Hematopoietic multipotent progenitor cell treated with erythropoietin and hydrocortisone succinate and interleukin-3 and kit ligand, for 4 days (in vitro differentiated cells): ENCODE results near the gene ZNF107.
"Not testable (repeated sequence)": the region's sequence is repeated elsewhere in the genome, so short reads cannot be mapped to it uniquely, and the experiment has no call there.

ENCODE experiments used
- DNase-seq: peaks from one replicate; pipeline ENCODE4 v3.0.0-alpha.2; 2015

Gene ZNF107

DNA sequence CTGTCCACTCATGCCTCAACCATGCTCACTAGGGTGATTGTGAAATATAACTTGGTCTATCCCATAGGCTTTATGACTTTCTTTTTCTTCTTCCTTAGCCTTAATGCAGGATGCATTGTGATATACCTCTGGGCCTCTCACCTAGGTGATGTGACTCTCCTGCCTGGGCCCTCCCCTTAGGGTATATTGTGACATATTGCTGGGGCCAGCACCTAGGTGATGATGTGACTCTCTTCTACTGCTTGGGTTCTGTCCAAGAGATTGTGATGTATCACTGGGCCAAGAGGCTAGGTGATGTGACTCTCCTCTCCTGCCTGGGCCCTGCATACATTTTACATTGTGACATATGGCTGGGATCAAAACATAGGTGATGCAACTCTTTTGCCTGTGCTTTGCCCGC is 14.7 kb upstream of the ZNF107 start:
- DNase-seq = no peak

- DNase-seq = no peak
Observed at GRCh38 chr7:64651632-64652165, 14.2 kb upstream of the ZNF107 start.

DNA sequence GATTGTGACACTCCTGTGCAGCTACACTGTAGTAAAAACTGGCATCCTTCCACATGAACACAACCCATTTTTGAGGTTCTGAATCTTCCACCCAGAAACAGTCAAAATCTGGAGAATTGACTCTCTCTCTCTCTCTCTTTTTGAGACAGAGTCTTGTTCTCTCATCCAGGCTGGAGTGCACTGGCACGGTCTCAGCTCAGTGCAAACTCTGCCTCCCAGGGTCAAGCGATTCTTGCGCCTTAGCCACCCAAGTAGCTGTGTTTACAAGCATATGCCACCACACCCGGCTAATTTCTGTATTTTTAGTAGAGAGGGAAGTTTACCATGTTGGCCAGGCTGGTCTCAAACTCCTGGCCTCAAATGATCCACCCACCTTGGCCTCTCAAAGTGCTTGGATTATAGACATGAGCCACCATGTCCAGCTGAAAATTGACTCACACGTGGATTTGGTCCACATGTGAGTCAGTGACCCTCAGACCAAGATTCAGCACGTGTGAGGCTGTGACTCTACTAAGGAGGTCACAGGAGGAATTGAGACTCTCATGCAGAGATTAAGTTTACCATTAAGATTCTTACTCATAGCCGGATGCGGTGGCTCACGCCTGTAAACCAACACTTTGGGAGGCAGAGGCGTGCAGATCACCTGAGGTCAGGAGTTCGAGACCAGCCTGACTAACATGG is 12.1 kb upstream of the ZNF107 start:
- DNase-seq = no peak

DNA sequence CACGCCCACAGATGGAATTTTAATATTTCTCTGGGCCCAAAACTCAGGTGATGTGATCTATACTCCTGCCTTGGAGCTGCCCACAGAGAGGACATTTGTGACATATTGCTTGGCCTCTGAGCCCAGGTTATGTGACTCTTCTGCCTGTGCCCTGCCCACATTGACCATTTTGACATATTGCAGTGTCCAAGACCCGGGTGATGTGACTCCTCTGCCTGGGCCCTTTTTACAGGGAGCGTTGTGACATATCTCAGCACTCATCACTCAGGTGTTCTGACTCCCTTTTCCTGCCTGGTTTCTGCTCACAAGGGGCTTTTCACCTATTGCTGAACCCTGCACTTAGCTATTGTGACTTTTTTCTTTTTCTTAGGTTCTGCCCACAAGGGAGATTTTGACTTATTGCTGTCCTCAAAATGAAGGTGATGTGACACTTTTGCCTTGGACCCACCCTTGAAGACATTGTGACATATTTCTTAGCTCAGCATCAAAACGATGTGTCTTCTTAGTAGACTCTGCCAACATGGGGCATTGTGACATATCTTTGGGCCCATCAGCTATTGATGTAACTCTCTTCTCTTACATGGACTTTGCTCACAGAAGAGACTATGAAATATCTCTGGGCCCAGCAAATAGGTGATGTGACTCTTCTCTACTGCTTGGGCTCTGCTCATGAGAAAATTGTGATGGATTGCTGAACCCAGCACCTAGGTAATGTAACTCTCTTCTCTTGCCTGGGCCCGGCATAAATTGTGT is 11.0 kb upstream of the ZNF107 start:
- no peak for DNase-seq

DNA sequence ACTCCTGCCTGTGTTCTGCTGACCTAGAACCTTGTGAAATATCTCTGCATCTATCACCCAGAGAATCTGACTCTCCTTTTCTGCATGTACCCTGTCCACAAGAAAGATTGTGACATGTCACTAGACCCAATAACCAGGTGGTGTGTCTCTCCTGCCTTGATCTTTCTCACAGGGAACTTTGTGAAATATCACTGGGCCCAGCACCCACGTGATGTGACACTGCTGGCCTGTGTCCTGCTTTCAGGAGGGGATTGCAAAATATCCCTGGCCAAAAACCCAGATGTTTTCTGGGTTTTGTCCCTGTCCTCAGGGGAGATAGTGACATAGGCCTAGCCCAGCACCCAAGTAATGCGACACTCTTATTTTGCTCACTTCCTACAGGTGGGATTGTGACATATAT is 10.1 kb upstream of the ZNF107 start:
- no peak for DNase-seq

DNA sequence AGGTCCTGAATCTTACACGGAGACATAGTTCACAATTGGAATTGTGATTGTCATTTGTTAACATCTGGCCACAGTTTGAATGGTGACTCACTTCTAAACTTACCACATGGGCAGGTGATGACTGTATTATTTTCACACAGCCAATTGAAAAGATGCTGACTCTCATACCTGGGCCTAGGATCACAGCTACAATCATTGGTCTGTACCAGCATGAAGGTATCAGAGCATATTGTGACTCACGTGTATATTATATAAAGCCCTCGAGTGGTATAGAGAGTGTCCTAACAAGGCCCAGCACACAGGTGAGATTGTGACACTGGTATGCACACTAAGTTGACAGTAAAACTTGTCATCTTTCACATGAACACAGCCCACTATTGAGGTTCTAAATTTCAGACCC is 9.4 kb upstream of the ZNF107 start:
- DNase-seq = no peak

- not testable (repeated sequence) for DNase-seq
Observed at GRCh38 chr7:64662091-64662490, 3.8 kb upstream of the ZNF107 start.

DNA sequence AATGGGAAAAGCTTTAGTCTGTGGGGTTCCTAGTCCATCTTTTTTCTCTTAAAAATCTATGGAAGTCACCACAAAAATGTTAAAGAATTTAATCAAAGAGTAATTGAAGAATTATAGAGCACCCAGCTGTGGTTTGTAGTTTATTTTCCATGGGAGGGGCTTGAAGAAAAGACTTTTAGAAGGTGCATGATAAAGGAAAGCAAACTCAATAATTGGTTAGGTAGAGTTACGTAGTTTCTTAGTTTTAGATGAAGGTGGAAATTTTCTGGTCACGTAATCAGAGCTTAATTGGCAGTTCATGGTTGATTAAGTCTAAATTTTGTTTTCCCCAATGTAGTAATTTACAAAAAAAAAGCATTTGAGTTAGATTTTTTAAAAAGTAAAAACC is 724 bp downstream of the ZNF107 start:
- no peak for DNase-seq

DNA sequence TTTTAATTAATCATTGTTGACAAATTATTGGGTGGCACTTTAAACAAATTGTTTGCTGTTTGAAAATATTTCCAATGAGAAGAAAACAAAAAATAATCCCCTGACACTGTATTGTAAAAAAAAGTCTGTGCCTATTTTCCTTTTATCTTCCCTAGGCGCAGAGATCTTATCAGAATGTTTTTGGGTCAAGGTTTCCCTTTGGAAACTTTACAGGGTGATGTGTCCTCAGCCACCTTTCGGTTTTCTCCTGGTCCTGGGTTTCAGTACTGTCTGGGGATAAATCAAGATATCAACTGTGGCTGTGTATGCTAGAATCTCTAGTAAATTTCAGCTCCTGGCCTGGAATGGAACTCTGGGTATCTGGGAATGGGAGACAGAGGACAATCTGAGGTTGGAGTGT is 1.4 kb downstream of the ZNF107 start:
- DNase-seq = no peak

GRCh38 chr7:64672414-64672813 is 6.5 kb downstream of the ZNF107 start:
- DNase-seq = no peak

DNA sequence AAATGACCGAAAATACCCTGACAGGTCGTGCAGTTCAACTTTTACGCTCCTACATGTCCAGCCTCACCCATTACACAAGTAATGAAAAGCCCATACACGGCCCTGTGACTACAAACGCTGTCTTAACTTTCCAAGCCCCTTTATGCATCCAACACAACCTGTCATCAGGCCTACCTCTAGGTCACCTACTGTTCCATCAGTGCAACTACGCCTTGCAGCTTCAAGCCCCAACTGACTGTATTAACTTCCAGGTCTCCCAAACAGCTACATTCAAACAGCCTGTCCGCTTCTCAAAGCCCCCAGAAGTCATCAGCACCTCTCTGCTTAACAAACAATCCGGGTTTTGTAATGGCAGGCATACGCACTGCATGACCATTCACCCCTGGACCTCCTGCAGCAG is 19.2 kb downstream of the ZNF107 start:
- no peak for DNase-seq

DNA sequence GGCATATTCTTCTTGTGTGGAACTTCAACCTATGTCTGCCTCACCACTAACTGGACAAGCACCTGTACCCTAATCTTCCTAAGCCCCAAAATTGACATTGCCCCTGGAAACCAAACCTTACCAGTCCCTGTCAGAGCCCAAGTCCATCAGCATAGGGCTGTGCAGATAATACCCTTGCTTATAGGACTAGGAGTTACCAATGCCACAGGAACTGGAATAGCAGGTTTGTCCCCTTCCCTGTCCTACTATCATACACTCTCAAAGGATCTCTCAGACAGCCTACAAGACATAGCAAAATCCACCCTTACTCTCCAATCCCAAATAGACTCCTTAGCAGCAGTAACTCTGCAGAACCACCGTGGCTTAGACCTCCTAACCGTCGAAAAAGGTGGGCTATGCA is 19.8 kb downstream of the ZNF107 start:
- no peak for DNase-seq

GRCh38 chr7:64686493-64687184 is 20.7 kb downstream of the ZNF107 start:
- DNase-seq = peak; percentile 35

- DNase-seq = no peak
Observed at GRCh38 chr7:64687249-64687648, 21.3 kb downstream of the ZNF107 start.

- DNase-seq = no peak
Observed at GRCh38 chr7:64688988-64689387, 23.1 kb downstream of the ZNF107 start.

DNA sequence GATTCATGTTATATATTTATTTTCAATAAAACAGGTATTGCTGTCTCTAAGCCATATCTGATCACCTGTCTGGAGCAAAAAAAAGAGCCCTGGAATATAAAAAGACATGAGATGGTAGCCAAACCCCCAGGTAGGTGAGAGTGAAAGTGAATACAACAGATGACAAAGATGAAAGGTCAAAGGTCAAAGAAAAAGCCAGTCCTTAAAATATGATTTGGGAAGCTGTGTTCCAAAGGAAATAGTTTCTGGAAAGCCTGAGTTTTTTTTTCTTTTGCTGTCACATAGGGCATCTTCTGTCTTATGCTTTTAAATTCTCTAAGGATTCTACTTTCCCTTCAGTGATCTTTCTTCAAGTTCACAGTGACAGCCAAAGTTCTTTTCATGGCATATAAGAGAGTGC is 25.9 kb downstream of the ZNF107 start:
- no peak for DNase-seq

DNA sequence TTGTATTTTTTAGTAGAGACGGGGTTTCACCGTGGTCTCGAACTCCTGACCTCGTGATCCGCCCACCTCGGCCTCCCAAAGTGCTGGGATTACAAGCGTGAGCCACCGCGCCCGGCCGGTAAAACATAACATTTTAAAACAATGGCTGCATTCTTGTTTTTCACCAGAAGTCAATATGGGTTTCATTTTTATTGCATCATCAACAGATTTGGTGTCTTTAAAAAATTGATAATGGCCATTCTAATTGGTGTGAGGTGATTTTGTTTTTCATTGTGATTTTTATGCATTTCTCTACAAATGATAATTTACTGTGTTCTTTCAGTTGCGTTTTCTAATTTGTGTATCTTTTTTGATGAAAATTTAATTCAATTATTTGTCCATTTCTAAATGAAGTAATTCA is 31.9 kb downstream of the ZNF107 start:
- DNase-seq = not testable (repeated sequence)

DNA sequence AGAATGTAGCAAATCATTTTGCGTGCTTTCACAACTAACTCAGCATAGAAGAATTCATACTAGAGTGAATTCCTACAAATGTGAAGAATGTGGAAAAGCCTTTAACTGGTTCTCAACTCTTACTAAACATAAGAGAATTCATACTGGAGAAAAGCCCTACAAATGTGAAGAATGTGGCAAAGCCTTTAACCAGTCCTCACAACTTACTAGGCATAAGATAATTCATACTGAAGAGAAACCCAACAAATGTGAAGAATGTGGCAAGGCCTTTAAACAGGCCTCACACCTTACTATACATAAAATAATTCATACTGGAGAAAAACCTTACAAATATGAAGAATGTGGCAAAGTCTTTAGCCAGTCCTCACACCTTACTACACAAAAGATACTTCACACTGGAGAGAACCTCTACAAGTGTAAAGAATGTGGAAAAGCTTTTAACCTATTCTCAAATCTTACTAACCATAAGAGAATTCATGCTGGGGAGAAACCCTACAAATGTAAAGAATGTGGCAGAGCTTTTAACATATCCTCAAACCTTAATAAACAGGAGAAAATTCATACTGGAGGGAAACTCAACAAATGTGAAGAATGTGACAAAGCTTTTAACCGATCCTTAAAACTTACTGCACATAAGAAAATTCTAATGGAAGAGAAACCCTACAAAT is 40.8 kb downstream of the ZNF107 start:
- DNase-seq = no peak

GRCh38 chr7:64717896-64718295 is 52.0 kb downstream of the ZNF107 start:
- DNase-seq = not testable (repeated sequence)

GRCh38 chr7:64729089-64729848 is 63.3 kb downstream of the ZNF107 start:
- no peak for DNase-seq

- no peak for DNase-seq
Observed at GRCh38 chr7:64733550-64734240, 67.8 kb downstream of the ZNF107 start.

DNA sequence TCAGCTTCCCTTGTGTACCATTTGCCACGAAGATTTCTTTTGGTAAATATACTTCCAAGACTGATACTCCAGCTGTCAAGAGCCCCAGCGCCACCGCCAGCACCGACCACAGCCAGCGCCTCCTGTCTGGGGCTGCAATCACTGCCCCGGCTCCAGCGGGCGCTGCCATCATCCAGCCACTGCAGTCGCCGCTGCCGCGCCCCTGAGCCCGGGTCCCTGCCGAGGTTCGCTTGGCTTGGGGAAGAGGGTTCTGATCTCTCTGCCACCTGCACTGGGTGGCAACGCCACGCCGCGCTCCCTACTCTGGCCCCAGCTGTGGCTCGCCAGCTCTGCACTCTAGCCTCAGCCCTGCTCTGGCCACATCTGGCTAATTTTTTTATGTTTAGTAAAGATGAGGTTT is 70.6 kb downstream of the ZNF107 start:
- DNase-seq = no peak
